A673 (cell line): ENCODE data around the gene SH2D4B.

Source experiments
- EZH2 ChIP-seq: fragments of 200-600 bp; sonication (generic); IDR thresholded peaks from 2 replicates; pipeline ENCODE4 v1.6.1; 2017; ENCODE audit warnings: borderline replicate concordance, low read depth, mild to moderate bottlenecking, mixed read lengths, antibody characterized with exemption, low read length; ENCODE audit not compliant: poor library complexity, severe bottlenecking
- TF ChIP-seq, protein P1 (sequence below): fragments of 300-800, 200-600 bp; sonication (generic); conservative IDR thresholded peaks from 2 replicates; pipeline ENCODE4 v1.5.1; 2017; ENCODE audit warnings: low read depth, mild to moderate bottlenecking, antibody characterized with exemption, low read length, moderate library complexity, mixed read lengths

DNA sequence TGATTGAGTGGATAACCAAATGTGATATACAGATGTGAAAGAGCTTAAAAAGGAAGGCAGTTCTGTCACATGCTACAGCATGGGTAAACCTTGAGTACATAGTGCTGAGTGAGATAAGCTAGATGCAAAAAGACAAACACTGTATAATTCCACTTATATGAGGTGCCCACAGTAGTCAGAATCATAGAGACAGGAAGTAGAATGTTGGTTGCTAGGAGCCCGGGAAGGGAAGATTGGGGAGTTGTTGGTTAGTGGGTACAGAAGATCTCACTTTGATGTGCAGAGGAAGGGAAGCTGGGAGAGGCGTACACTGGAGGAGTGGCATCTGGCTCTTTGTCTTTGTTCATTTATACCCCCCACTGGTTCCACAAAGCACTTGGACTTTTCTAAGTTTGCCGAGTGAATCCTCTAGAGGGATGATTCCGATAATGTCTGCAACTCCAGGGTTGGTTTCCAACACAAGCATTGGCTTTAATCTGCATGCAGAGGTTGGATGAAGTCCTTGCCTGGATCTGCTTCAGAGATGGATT is 44.1 kb upstream of the SH2D4B start:
- TF ChIP-seq, protein P1, sequence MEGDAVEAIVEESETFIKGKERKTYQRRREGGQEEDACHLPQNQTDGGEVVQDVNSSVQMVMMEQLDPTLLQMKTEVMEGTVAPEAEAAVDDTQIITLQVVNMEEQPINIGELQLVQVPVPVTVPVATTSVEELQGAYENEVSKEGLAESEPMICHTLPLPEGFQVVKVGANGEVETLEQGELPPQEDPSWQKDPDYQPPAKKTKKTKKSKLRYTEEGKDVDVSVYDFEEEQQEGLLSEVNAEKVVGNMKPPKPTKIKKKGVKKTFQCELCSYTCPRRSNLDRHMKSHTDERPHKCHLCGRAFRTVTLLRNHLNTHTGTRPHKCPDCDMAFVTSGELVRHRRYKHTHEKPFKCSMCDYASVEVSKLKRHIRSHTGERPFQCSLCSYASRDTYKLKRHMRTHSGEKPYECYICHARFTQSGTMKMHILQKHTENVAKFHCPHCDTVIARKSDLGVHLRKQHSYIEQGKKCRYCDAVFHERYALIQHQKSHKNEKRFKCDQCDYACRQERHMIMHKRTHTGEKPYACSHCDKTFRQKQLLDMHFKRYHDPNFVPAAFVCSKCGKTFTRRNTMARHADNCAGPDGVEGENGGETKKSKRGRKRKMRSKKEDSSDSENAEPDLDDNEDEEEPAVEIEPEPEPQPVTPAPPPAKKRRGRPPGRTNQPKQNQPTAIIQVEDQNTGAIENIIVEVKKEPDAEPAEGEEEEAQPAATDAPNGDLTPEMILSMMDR: no peak
- TF ChIP-seq EZH2: no peak
